ENCODE measurements around the gene DNAH3. TPM values are rescaled to one million over a fixed set of nuclear protein-coding genes. Genes with fewer than 3 reads are reported as not detected.
"Not testable (repeated sequence)": the region's sequence is repeated elsewhere in the genome, so short reads cannot be mapped to it uniquely, and the experiment has no call there.

The DNAH3 gene
- total RNA-seq, 2 experiments from 2014 or later, result 0.02 to 0.03 TPM

GRCh38 chr16:21185659-21186325 is 35.1 kb upstream of the DNAH3 start:
- H3K27ac Mint-ChIP-seq, result no peak overlapping the region
- peaks cover 10% of the 10 kb centered on the region for H3K4me1 Mint-ChIP-seq
- H3K9me3 Mint-ChIP-seq (ENCODE audit: low read depth), result peaks cover 7% of the 10 kb centered on the region
- CTCF ChIA-PET, result interaction anchor here (0.5 to 1.4 kb wide), 3 partner anchors 28 to 344 kb away, joined by 3 to 4 read pairs (median 3); no protein-coding TSS in a partner anchor
- H3K4me3 Mint-ChIP-seq, result no peak overlapping the region
- peaks cover 3% of the 10 kb centered on the region for H3K27me3 Mint-ChIP-seq
- DNase-seq, result no peak
- H3K36me3 Mint-ChIP-seq, result peaks cover 25% of the 10 kb centered on the region
- ATAC-seq, result no peak

GRCh38 chr16:21184834-21185233 is 34.2 kb upstream of the DNAH3 start:
- ATAC-seq (no peak), DNase-seq (no peak)
- Mint-ChIP-seq H3K27ac (no peak overlapping the region), H3K9me3 (ENCODE audit: low read depth) (peaks cover 7% of the 10 kb centered on the region), H3K4me1 (peaks cover 10% of the 10 kb centered on the region), H3K27me3 (peaks cover under 1% of the 10 kb centered on the region), H3K4me3 (no peak overlapping the region), H3K36me3 (peaks cover 30% of the 10 kb centered on the region)
- CTCF ChIA-PET, result no interaction called here

GRCh38 chr16:21183995-21184394 is 33.3 kb upstream of the DNAH3 start:
- H3K4me3 Mint-ChIP-seq, result no peak overlapping the region
- DNase-seq, result no peak
- H3K4me1 Mint-ChIP-seq, result peaks cover 10% of the 10 kb centered on the region
- no peaks in the 10 kb centered on the region for H3K27me3 Mint-ChIP-seq
- CTCF ChIA-PET, result no interaction called here
- H3K27ac Mint-ChIP-seq, result no peak overlapping the region
- peaks cover 7% of the 10 kb centered on the region for H3K9me3 Mint-ChIP-seq (ENCODE audit: low read depth)
- peaks cover 36% of the 10 kb centered on the region for H3K36me3 Mint-ChIP-seq
- ATAC-seq, result no peak

GRCh38 chr16:21179983-21180365 is 29.3 kb upstream of the DNAH3 start:
- peaks cover 6% of the 10 kb centered on the region for H3K4me1 Mint-ChIP-seq
- no peak overlapping the region for H3K27ac Mint-ChIP-seq
- peaks cover 5% of the 10 kb centered on the region for H3K9me3 Mint-ChIP-seq (ENCODE audit: low read depth)
- H3K36me3 Mint-ChIP-seq, result peaks cover 56% of the 10 kb centered on the region
- CTCF ChIA-PET, result interaction anchor here (1.5 kb wide), 1 partner anchor 9 kb away, joined by 4 read pairs; no protein-coding TSS in a partner anchor
- no peak for DNase-seq
- no peak for ATAC-seq
- H3K4me3 Mint-ChIP-seq, result no peak overlapping the region
- no peaks in the 10 kb centered on the region for H3K27me3 Mint-ChIP-seq

- Mint-ChIP-seq H3K27ac (no peak overlapping the region), H3K4me3 (no peak overlapping the region), H3K4me1 (peaks cover under 1% of the 10 kb centered on the region), H3K27me3 (no peaks in the 10 kb centered on the region), H3K36me3 (peaks cover 53% of the 10 kb centered on the region), H3K9me3 (ENCODE audit: low read depth) (peaks cover 2% of the 10 kb centered on the region)
- no peak for ATAC-seq
- CTCF ChIA-PET, result interaction anchor here (1.5 kb wide), 1 partner anchor 10 kb away, joined by 4 read pairs; no protein-coding TSS in a partner anchor
- DNase-seq, result no peak
These were observed 28.7 kb upstream of the DNAH3 start for GRCh38 chr16:21179126-21179982.

- Mint-ChIP-seq H3K4me3 (no peak overlapping the region), H3K9me3 (ENCODE audit: low read depth) (no peaks in the 10 kb centered on the region), H3K36me3 (peaks cover 34% of the 10 kb centered on the region), H3K27me3 (no peaks in the 10 kb centered on the region), H3K4me1 (no peaks in the 10 kb centered on the region), H3K27ac (no peak overlapping the region)
- DNase-seq, result no peak
- CTCF ChIA-PET, result interaction anchor here (0.6 kb wide), 1 partner anchor 1367 kb away, joined by 3 read pairs; no protein-coding TSS in a partner anchor
- no peak for ATAC-seq
These were observed 24.8 kb upstream of the DNAH3 start for GRCh38 chr16:21175397-21175796.

DNA sequence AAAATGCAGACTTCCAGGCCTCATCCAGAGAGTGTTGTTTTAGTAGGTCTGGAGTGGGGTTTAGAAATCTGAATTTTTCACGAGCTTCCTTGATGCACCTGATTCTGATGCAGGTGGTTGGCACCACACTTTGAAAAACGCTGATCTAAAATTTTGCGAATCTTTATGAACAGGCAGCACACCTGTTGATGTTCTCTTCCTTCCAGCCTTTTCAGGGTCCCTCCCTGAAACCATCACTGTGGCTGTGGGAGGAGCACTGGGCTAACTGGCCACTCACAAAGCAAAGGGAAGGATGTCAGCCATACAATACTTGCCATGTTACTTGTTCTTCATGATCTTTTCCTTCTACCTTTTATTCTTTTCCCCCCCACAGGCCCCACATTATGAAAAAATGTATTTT is 22.0 kb upstream of the DNAH3 start:
- no peaks in the 10 kb centered on the region for H3K9me3 Mint-ChIP-seq (ENCODE audit: low read depth)
- peaks cover 18% of the 10 kb centered on the region for H3K36me3 Mint-ChIP-seq
- ATAC-seq (no peak), DNase-seq (no peak)
- H3K27ac Mint-ChIP-seq, result no peak overlapping the region
- H3K4me1 Mint-ChIP-seq, result no peaks in the 10 kb centered on the region
- CTCF ChIA-PET, result no interaction called here
- no peak overlapping the region for H3K4me3 Mint-ChIP-seq
- no peaks in the 10 kb centered on the region for H3K27me3 Mint-ChIP-seq

DNA sequence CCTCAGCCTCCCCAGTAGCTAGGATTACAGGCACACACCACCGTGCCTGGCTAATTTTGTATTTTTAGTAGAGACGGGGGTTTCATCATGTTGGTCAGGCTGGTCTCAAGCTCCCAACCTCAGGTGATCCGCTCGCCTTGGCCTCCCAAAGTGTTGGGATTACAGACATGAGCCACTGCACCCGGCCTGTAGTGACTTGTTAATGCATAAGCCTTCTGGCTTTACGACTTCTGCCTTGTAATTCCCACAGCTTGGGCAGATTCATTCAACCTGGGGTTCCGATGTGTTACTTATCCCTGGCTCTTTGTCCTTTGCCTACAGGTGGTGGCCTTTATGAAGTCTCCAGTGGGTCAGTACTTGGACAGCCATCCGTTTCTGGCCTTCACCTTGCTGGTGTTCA is 19.5 kb upstream of the DNAH3 start:
- H3K4me1 Mint-ChIP-seq; DNase-seq; H3K36me3 Mint-ChIP-seq; H3K4me3 Mint-ChIP-seq; ATAC-seq; H3K27ac Mint-ChIP-seq; H3K9me3 Mint-ChIP-seq (ENCODE audit: low read depth); H3K27me3 Mint-ChIP-seq: not testable (repeated sequence)
- CTCF ChIA-PET, result interaction anchor here (1.4 to 2.2 kb wide), 3 partner anchors 11 to 13 kb away, joined by 3 to 9 read pairs (median 4); partner anchors contain the start of gene LDAF1

DNA sequence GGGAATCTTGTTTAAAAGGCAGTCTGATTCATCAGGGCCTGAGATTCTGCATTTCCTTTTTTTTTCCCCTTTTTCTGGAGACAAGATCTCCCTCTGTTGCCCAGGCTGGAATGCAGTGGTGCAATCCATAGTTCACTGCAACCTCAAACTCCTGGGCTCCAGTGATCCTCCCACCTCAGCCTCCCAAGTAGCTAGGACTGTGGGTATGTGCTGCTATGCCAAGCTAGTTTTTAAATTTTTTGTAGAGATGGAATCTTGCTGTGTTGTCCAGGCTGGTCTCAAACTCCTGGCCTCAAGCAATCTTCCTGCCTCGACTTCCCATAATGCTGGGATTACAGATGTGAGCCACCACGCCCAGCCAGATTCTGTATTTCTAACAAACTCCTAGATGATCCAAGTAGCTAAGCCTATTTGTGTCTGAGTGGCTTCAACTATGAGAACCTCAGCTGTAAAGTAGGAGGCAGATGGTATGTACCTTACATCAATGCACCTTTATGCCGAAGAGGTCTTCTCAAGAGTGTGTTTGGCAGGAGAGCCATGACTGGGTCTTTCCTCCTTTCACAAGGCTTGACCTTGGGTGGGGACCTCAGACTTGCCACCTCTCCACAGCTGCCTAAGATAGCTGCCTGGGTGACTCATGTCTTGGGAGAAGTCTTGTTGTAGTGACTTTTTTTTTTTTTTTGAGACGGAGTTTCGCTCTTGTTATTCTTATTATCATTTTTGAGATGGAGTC is 18.8 kb upstream of the DNAH3 start:
- Mint-ChIP-seq H3K27me3 (no peaks in the 10 kb centered on the region), H3K9me3 (ENCODE audit: low read depth) (no peaks in the 10 kb centered on the region), H3K4me3 (no peak overlapping the region), H3K27ac (no peak overlapping the region), H3K4me1 (no peaks in the 10 kb centered on the region), H3K36me3 (peaks cover 7% of the 10 kb centered on the region)
- CTCF ChIA-PET, result interaction anchor here (1.3 to 2.2 kb wide), 4 partner anchors 11 to 174 kb away, joined by 3 to 9 read pairs (median 4); partner anchors contain the start of gene LDAF1
- DNase-seq (no peak), ATAC-seq (no peak)

DNA sequence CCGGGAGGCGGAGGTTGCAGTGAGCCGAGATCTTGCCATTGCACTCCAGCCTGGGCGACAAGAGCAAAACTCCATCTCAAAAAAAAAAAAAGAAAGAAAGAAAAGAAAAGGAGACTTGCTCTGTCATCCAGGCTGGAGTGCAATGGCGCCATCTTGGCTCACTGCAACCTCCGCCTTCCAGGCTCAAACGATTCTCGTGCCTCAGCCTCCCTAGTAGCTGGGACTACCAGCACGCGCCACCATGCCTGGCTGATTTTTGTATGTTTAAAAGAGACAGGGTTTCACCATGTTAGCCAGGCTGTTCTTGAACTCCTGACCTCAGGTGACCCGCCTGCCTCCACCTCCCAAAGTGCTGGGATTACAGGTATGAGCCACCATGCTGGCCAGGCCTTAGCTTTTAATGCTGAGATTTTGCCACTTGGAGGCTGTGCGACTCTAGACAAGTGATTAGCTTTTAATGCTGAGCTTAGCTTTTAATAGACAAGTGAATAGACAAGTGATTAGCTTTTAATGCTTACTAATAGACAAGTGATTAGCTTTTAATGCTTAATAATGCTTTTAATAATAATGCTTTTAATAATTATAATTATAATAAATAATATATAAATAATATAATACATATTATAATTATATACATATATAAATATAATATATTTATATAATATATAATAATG is 17.4 kb upstream of the DNAH3 start:
- CTCF ChIA-PET, result interaction anchor here (2.2 kb wide), 1 partner anchor 11 kb away, joined by 9 read pairs; no protein-coding TSS in a partner anchor
- no peaks in the 10 kb centered on the region for H3K4me1 Mint-ChIP-seq
- H3K9me3 Mint-ChIP-seq (ENCODE audit: low read depth), result no peaks in the 10 kb centered on the region
- no peaks in the 10 kb centered on the region for H3K27me3 Mint-ChIP-seq
- ATAC-seq (no peak), DNase-seq (peak; percentile 44)
- no peak overlapping the region for H3K27ac Mint-ChIP-seq
- no peak overlapping the region for H3K4me3 Mint-ChIP-seq
- H3K36me3 Mint-ChIP-seq, result peaks cover 7% of the 10 kb centered on the region

DNA sequence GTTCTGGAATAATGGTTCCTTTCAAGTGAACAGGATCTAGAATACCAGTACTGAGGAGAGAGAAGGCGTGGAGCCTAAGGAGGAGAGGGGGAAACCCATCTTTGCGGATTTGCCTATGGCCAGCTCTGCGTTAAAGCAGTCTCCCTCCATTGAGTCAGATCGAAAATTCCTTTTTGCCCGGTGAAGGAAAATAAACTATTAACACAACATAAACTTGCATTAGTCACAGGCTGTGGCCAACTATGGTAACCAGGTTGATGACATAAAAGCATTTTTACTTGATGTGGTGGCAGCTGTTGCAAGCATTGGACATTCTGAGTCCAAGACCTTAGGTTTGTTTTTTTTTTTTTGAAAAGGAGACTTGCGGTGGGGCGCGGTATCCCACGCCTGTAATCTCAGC is 16.7 kb upstream of the DNAH3 start:
- no peaks in the 10 kb centered on the region for H3K4me1 Mint-ChIP-seq
- no peak for ATAC-seq

DNA sequence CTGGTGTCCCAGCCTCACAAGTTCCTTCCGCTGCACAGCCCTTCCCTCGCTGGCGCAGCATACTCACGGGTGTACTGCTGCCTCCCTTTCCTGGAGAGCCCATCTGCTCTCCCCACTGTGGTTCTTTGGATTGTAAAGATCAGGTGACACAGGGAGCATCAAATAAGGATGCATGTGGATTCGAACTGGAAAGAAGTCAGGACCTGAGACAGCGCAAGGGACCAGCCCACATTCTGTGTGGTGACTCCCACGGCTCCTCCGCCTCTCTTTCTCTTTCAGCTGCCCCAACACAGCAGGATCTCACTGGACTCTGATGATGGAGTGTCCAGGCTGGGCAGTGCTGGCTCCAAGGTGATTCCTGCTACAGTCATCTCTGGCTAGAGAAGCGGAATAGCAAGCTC is 15.9 kb upstream of the DNAH3 start:
- peaks cover 13% of the 10 kb centered on the region for H3K36me3 Mint-ChIP-seq
- no peaks in the 10 kb centered on the region for H3K27me3 Mint-ChIP-seq
- CTCF ChIA-PET, result interaction anchor here (0.9 to 1.6 kb wide), 2 partner anchors 9 to 10 kb away, joined by 3 to 4 read pairs; no protein-coding TSS in a partner anchor
- H3K4me1 Mint-ChIP-seq, result no peaks in the 10 kb centered on the region
- ATAC-seq (no peak), DNase-seq (no peak)
- H3K9me3 Mint-ChIP-seq (ENCODE audit: low read depth), result no peaks in the 10 kb centered on the region
- no peak overlapping the region for H3K4me3 Mint-ChIP-seq
- H3K27ac Mint-ChIP-seq, result no peak overlapping the region

More for the DNA sequence above, 16.7 kb upstream of the DNAH3 start:
- H3K4me3 Mint-ChIP-seq, result no peak overlapping the region
- peaks cover 10% of the 10 kb centered on the region for H3K36me3 Mint-ChIP-seq
- no peak for DNase-seq
- CTCF ChIA-PET, result interaction anchor here (1.6 kb wide), 1 partner anchor 10 kb away, joined by 4 read pairs; no protein-coding TSS in a partner anchor
- H3K27ac Mint-ChIP-seq, result no peak overlapping the region
- no peaks in the 10 kb centered on the region for H3K9me3 Mint-ChIP-seq (ENCODE audit: low read depth)
- H3K27me3 Mint-ChIP-seq, result no peaks in the 10 kb centered on the region
